AG04449 (cell line): ENCODE measurements around the gene PADI2.

Experiments
- CTCF ChIA-PET: fragments of 350-600 bp; formaldehyde crosslinking; extraction: SDS; loops from one replicate; lab custom pipeline; 2021; ENCODE audit warnings: antibody characterized with exemption; lab: Yijun Ruan, JAX
- POLR2A ChIA-PET: fragments of 400-600, 350-600 bp; formaldehyde crosslinking; extraction: SDS; loops from one replicate; lab custom pipeline; 2020; ENCODE audit warnings: antibody characterized with exemption, inconsistent platforms; lab: Yijun Ruan, JAX
- DNase-seq: peaks from one replicate; pipeline ENCODE4 v3.0.0-alpha.2; 2010; ENCODE audit warnings: low read depth, low spot score
- H3K4me3 ChIP-seq: 2 replicates; pipeline ENCODE4 v1.5.1; 2011; ENCODE audit warnings: low read depth, mild to moderate bottlenecking, control low read depth, low read length
- TF ChIP-seq, protein P1 (sequence below): IDR thresholded peaks from one replicate; pipeline ENCODE4 v1.5.1; 2011; ENCODE audit warnings: mild to moderate bottlenecking, moderate library complexity, low read length, control low read depth, inconsistent platforms; ENCODE audit not compliant: insufficient read depth; ENCODE audit errors: missing control alignments

The PADI2 gene

GRCh38 chr1:17021896-17022295 lies 97.4 kb downstream of the PADI2 start:
- DNase-seq: no peak
- no peak overlapping the region for H3K4me3 ChIP-seq
- TF ChIP-seq, protein P1, sequence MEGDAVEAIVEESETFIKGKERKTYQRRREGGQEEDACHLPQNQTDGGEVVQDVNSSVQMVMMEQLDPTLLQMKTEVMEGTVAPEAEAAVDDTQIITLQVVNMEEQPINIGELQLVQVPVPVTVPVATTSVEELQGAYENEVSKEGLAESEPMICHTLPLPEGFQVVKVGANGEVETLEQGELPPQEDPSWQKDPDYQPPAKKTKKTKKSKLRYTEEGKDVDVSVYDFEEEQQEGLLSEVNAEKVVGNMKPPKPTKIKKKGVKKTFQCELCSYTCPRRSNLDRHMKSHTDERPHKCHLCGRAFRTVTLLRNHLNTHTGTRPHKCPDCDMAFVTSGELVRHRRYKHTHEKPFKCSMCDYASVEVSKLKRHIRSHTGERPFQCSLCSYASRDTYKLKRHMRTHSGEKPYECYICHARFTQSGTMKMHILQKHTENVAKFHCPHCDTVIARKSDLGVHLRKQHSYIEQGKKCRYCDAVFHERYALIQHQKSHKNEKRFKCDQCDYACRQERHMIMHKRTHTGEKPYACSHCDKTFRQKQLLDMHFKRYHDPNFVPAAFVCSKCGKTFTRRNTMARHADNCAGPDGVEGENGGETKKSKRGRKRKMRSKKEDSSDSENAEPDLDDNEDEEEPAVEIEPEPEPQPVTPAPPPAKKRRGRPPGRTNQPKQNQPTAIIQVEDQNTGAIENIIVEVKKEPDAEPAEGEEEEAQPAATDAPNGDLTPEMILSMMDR: no peak
- ChIA-PET CTCF (interaction anchor here (1.9 to 5.5 kb wide), 3 partner anchors 25 to 70 kb away, joined by 6 to 31 read pairs (median 7); no protein-coding TSS in a partner anchor), POLR2A (no interaction called here)

- ChIA-PET POLR2A (no interaction called here), CTCF (interaction anchor here (1.9 kb wide), 1 partner anchor 69 kb away, joined by 6 read pairs; no protein-coding TSS in a partner anchor)
- TF ChIP-seq, protein P1: no peak
- no peak overlapping the region for H3K4me3 ChIP-seq
- no peak for DNase-seq
Measured at GRCh38 chr1:17020502-17020901, 98.7 kb downstream of the PADI2 start.

DNA sequence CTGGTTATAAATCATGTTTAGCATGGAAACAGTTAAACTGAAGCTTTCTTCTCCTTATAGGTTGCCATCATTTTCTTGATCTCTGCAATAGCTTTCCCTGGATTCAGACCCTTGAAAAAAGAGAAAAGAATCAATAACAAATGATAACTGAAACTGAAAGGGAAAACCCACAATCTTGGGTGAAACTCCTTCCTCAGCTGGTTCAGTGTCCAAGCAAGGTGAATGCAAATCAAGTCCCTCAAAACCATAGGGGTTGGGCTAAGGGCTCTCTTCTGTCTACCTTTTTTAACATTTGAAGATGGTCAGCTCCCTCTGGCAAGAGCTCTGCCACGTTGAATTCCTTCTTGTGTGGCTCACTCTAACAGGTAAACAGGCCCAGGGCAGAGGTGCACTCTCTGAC lies 100.4 kb downstream of the PADI2 start:
- ChIA-PET POLR2A (no interaction called here), CTCF (interaction anchor here (0.6 to 2.5 kb wide), 4 partner anchors 10 to 67 kb away, joined by 3 to 10 read pairs (median 3); no protein-coding TSS in a partner anchor)
- TF ChIP-seq, protein P1: no peak

GRCh38 chr1:17017435-17017834 lies 101.8 kb downstream of the PADI2 start:
- CTCF ChIA-PET: interaction anchor here (0.7 to 2.5 kb wide), 2 partner anchors 29 to 66 kb away, joined by 3 to 10 read pairs; no protein-coding TSS in a partner anchor
- no peak for DNase-seq
- POLR2A ChIA-PET: no interaction called here
- H3K4me3 ChIP-seq: no peak overlapping the region
- TF ChIP-seq, protein P1: no peak

More for the DNA sequence above, 100.4 kb downstream of the PADI2 start:
- no peak for DNase-seq
- H3K4me3 ChIP-seq: no peak overlapping the region
